ENCODE data around the gene PGD. TPM values are rescaled to one million over a fixed set of nuclear protein-coding genes. Genes with fewer than 3 reads are reported as not detected.
A peak's percentile ranks its signal among the peaks of the same experiment; 100 is the strongest.

The PGD gene
- total RNA-seq (2014; rRNA removed) (150 and 162 TPM in 2 replicates), Bru-seq, nascent RNA (percentile 82 among the genes with signal in this experiment), BruChase-seq, experiment 1, labeled RNA remaining after a 6-hour chase (percentile 93 among the genes with signal in this experiment), BruChase-seq, experiment 2, labeled RNA remaining after a 2-hour chase (percentile 88 among the genes with signal in this experiment)
- long read RNA-seq, transcript PGD-201 (13 exons, 1,885 nt) = major isoform, 192 of 267 reads
- long read RNA-seq, partial matches to known transcripts = 65 of 267 reads
- long read RNA-seq, other reads (novel, unspliced or antisense) = 10 of 267 reads

GRCh38 chr1:10398734-10399443 is at the start of gene PGD:
Gene PGD (plus strand): TSS chr1:10399064. CDS start chr1:10399118, 54 bp downstream.
- ATAC-seq = peak; percentile 92
- no peaks in the 10 kb centered on the region for H3K27me3 ChIP-seq (ENCODE audit: low read length)
- peaks cover 25% of the 10 kb centered on the region for H4K20me1 ChIP-seq (ENCODE audit: low read length)
- DNase-seq = peak; percentile 98
- H3K4me1 ChIP-seq (ENCODE audit: insufficient read depth, low read length) = peaks cover 21% of the 10 kb centered on the region
- intact Hi-C loops (cut with micrococcal nuclease) = loop anchor here (1.0 kb wide), 2 partner anchors 11 to 22 kb away; no protein-coding TSS in a partner anchor
- H3K36me3 ChIP-seq (ENCODE audit: low read depth, low read length) = peaks cover 15% of the 10 kb centered on the region
- no peaks in the 10 kb centered on the region for H3K9me3 ChIP-seq (ENCODE audit: low read length)
- POLR2A ChIA-PET (ENCODE audit: unreplicated experiment) = interaction anchor here (0.6 to 0.7 kb wide), 4 partner anchors 11 to 195 kb away, joined by 4 to 7 read pairs (median 6); no protein-coding TSS in a partner anchor
- H3K27ac ChIP-seq (ENCODE audit: low read length) = peak within 1 kb of the TSS; percentile 97
- H2AFZ ChIP-seq (ENCODE audit: low read length) = peak within 1 kb of the TSS; percentile 98
- CTCF ChIA-PET = interaction anchor here (0.6 to 1.1 kb wide), 2 partner anchors 11 to 41 kb away, joined by 3 to 4 read pairs; no protein-coding TSS in a partner anchor
- BruUV-seq (replicated peaks) = no TSS peak
- H3K9me2 ChIP-seq (replicated peaks; ENCODE audit: low read length) = no peaks in the 10 kb centered on the region
- peaks cover 35% of the 10 kb centered on the region for H3K79me2 ChIP-seq (ENCODE audit: low read length)
- peak within 1 kb of the TSS; percentile 95 for H3K4me3 ChIP-seq (ENCODE audit: low read length)
- H3K9ac ChIP-seq (ENCODE audit: low read length) = peak within 1 kb of the TSS; percentile 97
- H3K4me2 ChIP-seq (ENCODE audit: low read length) = peak within 1 kb of the TSS; percentile 99
- no peak for TF ChIP-seq EZH2 (IDR thresholded peaks at IDR 0.05; ENCODE audit: low read length, unreplicated experiment)
- TF ChIP-seq EZH2phosphoT487 (IDR thresholded peaks at IDR 0.05; ENCODE audit: borderline replicate concordance, low read length) = no peak
- no peak for TF ChIP-seq CTCF (conservative IDR thresholded peaks at IDR 0.05; ENCODE audit: low read depth, low read length)
- H3F3A ChIP-seq (ENCODE audit: low read length, unreplicated experiment) = peaks cover 2% of the 10 kb centered on the region

- Histone ChIP-seq H3K9me2 (replicated peaks; ENCODE audit: low read length) (no peaks in the 10 kb centered on the region), H4K20me1 (ENCODE audit: low read length) (no peaks in the 10 kb centered on the region), H3K27ac (ENCODE audit: low read length) (no peak overlapping the region), H3K4me1 (ENCODE audit: insufficient read depth, low read length) (no peaks in the 10 kb centered on the region), H3K79me2 (ENCODE audit: low read length) (no peaks in the 10 kb centered on the region), H3K9ac (ENCODE audit: low read length) (no peak overlapping the region), H3K9me3 (ENCODE audit: low read length) (no peaks in the 10 kb centered on the region), H3K4me2 (ENCODE audit: low read length) (no peak overlapping the region), H3K4me3 (ENCODE audit: low read length) (no peak overlapping the region), H2AFZ (ENCODE audit: low read length) (no peak overlapping the region), H3K27me3 (ENCODE audit: low read length) (no peaks in the 10 kb centered on the region), H3F3A (ENCODE audit: low read length, unreplicated experiment) (no peaks in the 10 kb centered on the region), H3K36me3 (ENCODE audit: low read depth, low read length) (no peaks in the 10 kb centered on the region; the same call in 1 of the 2 replicates)
- ChIA-PET POLR2A (ENCODE audit: unreplicated experiment) (no interaction called here), CTCF (no interaction called here)
- no peak for DNase-seq
- intact Hi-C loops (cut with micrococcal nuclease) = no loop called here
- BruUV-seq (replicated peaks) = no TSS peak
- no peak for TF ChIP-seq CTCF (conservative IDR thresholded peaks at IDR 0.05; ENCODE audit: low read depth, low read length)
- TF ChIP-seq EZH2phosphoT487 (IDR thresholded peaks at IDR 0.05; ENCODE audit: borderline replicate concordance, low read length) = no peak
- TF ChIP-seq EZH2 (IDR thresholded peaks at IDR 0.05; ENCODE audit: low read length, unreplicated experiment) = no peak
- ATAC-seq = no peak
Observed at GRCh38 chr1:10353282-10353681, 45.6 kb upstream of the PGD start.
